Measurements from ENCODE around the gene PLEKHA5.
"Not testable (repeated sequence)": the region's sequence is repeated elsewhere in the genome, so short reads cannot be mapped to it uniquely, and the experiment has no call there.

PLEKHA5 gene

DNA sequence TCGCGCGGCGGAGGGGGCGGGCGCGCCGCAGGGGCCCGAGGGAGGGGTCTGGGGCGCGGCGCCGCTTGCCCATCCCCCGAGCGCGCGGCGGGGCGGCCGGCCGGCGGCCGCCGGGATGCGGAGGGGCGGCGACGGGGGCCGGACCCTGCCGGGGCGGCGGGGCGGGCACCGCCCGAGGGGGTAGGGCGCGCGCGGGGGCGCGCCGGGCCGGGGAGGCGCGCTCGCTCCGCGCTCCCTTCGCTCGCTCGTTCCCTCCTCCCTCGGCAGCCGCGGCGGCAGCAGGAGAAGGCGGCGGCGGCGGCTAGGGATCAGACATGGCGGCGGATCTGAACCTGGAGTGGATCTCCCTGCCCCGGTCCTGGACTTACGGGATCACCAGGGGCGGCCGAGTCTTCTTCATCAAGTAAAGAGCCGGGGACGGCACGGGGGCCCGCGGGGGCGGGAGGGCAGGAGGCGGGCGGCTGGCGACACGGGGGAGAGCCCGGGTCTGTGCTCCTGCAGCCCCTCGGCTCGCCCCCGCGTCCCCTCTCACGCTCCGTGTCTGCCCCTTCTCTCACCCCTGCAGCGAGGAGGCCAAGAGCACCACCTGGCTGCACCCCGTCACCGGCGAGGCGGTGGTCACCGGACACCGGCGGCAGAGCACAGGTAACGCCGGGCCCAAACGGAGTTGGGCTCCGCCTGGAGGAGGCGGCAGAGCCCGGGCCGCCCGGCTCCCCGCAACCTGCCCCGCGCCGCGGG, at the start of gene PLEKHA5:
Gene PLEKHA5, plus strand, starts transcription at position 248 of the 738 bp plus-strand sequence. Its CDS starts 67 bp downstream, at position 315.
- peak; percentile 77 for DNase-seq

- DNase-seq: no peak
These were observed 48.6 kb upstream of the PLEKHA5 start for GRCh38 chr12:19080918-19081317.

DNA sequence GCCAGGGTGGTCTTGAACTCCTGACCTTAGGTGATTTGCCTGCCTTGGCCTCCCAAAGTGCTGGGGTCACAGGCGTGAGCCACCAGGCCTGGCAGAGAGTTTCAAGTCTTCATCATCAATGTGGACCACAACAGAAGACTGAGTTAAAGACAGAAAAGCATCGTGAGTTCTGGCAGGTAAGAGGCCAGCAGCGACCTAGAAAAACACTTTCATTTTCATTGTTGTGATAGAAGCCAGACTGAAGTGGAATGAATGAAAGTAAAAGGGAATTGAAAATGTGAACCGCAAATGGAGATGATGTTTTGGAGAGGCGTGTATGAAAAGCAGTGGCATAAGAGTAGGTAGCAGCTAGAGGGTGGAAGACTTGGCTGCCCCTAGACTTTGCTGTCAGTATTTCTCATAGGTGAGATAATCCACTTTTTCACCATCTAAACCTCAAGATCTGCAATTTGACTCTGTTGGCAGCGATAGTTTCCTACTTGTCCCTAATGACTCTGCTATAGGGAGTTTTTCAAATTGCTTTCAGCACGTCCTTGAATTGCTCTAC, 47.1 kb upstream of the PLEKHA5 start:
- DNase-seq: no peak

DNA sequence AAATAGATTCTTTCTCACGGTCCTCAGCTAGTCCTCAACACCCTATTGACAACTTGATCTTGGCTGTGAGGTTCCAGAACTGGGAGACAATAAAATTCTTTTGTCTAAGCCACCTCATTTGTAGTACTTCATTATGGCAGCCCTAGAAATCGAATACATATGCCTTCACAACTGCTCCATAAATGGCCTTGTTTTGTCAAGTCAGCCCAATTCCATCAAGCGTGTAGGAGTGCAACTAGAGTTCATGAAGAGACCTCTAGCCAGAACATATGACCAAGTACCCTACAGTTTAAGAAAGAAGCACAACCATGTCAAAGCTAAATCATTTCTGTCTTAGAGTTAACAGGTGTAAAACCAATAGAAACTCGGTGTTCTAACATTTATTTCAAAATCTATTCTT, 45.0 kb upstream of the PLEKHA5 start:
- DNase-seq: no peak

- DNase-seq: no peak
These were observed 44.4 kb upstream of the PLEKHA5 start for GRCh38 chr12:19085090-19085489.

DNA sequence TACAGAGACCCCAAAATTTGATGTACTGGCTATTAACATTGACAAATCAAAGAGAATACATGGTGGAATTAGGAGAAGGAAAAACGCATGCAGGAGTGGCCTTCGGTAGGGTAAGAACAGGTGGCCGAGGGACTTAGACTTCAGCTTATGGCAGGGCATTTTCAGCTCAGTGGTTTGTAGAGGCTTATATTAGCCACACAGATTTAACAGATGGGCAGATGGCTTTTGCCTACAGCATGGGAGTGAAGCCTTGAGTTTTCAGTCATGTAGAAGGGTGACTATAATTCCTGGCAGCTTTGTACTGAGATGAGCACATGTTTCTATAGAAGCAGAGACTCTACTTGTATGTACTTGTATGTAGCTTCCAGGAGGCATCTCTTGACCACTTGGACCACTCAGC, 40.9 kb upstream of the PLEKHA5 start:
- DNase-seq: no peak

- not testable (repeated sequence) for DNase-seq
These were observed 37.1 kb upstream of the PLEKHA5 start for GRCh38 chr12:19092482-19092881.

DNA sequence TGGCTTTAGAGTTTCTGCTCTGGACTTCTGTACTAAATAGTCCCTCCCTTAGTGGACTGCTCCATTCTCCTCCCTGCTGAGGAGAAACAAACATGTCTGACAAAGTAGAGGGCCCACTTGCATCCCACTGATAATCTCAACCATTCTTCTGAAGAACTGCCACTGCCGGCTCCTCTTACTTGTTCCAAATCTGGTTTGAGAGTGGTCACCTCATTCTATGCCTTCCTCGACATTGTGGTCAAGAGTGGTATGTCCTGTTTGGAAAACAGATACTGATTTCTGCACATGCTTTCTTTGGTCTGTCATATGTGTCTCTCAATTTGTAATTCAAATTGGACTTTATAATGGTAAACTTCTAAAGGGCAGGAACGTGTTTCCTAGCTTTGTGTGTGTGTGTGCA, 36.3 kb upstream of the PLEKHA5 start:
- DNase-seq: no peak

GRCh38 chr12:19095331-19095730, 34.2 kb upstream of the PLEKHA5 start:
- no peak for DNase-seq

- no peak for DNase-seq
These were observed 33.6 kb upstream of the PLEKHA5 start for GRCh38 chr12:19095756-19096480.

- DNase-seq: no peak
These were observed 24.1 kb upstream of the PLEKHA5 start for GRCh38 chr12:19105463-19105862.

GRCh38 chr12:19107750-19108149, 21.8 kb upstream of the PLEKHA5 start:
- no peak for DNase-seq

- no peak for DNase-seq
These were observed 19.2 kb upstream of the PLEKHA5 start for GRCh38 chr12:19110221-19110940.

DNA sequence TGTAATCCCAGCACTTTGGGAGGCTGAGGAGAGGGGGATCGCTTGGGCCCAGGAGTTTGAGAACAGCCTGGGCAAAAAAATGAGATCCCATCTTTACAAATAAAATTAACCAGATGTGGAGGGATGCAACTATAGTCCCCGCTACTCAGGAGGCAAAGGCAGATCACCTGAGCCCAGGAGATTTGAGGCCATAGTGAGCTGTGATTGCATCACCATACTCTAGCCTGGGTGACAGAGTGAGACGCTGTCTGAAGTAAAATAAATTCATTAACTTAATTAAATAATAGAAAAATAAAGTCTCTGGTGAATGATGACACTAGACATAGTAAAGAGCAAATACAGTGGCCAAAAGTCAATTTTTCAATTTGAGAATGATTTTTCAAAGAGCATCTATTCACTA, 16.1 kb upstream of the PLEKHA5 start:
- no peak for DNase-seq

GRCh38 chr12:19115285-19115684, 14.2 kb upstream of the PLEKHA5 start:
- no peak for DNase-seq

- DNase-seq: no peak
These were observed 10.1 kb upstream of the PLEKHA5 start for GRCh38 chr12:19119440-19119839.

- DNase-seq: no peak
These were observed 8.7 kb upstream of the PLEKHA5 start for GRCh38 chr12:19120795-19121194.

GRCh38 chr12:19121449-19122018, 8.0 kb upstream of the PLEKHA5 start:
- DNase-seq: no peak

GRCh38 chr12:19125325-19125724, 4.2 kb upstream of the PLEKHA5 start:
- no peak for DNase-seq

DNA sequence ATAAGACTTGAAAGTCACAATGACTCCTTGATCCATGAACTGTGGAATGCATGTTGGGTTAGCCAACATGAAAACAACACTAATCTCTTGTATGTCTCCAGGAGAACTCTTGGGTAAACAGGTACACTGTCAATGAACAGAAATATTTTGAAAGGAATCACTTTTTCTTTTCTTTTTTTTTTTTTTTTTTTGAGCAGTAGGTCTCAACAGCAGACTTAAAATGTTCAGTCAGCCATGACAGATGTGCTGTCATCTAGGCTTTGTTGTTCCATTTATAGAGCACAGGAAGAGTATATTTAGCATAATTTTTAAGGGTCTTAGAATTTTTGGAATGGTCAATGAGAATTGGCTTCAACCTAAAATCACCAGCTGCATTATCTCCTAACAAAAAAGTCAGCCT, 2.3 kb upstream of the PLEKHA5 start:
- no peak for DNase-seq

- no peak for DNase-seq
These were observed 1.0 kb upstream of the PLEKHA5 start for GRCh38 chr12:19128485-19128884.

DNA sequence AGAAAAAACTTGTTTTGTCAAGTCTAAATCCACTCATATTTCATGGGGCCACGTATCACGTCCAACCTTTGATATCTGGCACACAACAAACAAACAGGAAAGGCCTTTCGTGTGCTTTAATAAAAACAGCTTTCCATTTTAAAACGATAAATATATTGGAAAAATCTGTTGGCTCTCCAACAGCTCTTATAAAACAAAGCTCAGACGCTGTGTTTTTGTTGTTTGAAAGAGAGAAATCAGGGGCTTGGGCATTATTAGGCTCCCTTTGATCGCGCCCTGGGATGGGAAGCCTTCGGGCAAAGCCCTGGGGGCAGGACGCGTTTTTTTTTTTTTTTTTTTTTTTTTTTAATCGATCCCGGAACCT, 429 bp upstream of the PLEKHA5 start:
- DNase-seq: no peak
